ENCODE data around the gene MUTYH. TPM values are rescaled to one million over a fixed set of nuclear protein-coding genes. Genes with fewer than 3 reads are reported as not detected.

The MUTYH gene
- total and polyA plus RNA-seq, 2 experiments from 2014 or later: 10.6 to 15.0 TPM

DNA sequence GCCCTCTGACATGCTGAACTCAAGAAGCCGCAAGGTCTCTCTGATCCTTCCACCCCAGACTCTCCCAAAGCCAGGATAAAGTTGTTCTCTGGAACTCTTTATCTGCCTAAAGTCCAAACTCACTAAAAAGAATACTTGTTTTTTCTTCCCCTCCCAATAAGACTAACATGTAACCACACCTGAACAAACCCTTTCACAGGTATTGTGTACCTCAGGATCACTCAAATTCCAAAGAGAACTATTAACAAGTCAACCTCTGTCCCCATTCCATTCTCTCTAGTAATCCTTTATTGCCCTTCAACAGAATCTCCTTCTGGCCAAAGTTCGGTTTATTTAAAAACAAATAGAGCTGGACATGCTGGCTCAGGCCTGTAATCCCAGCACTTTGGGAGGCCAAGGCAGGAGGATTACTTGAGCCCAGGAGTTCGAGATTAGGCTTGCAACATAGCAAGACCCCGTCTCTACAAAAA, 4.3 kb downstream of the MUTYH start:
- no peak for DNase-seq
- Histone ChIP-seq H3K4me3 (no peak overlapping the region), H3K27me3 (replicated peaks; ENCODE audit: insufficient read depth) (no peaks in the 10 kb centered on the region), H4K20me1 (ENCODE audit: insufficient read depth) (no peaks in the 10 kb centered on the region), H3K36me3 (ENCODE audit: low read depth) (no peaks in the 10 kb centered on the region), H2AFZ (no peak overlapping the region), H3K4me2 (ENCODE audit: unreplicated experiment) (no peak overlapping the region), H3K9ac (no peak overlapping the region), H3K4me1 (ENCODE audit: insufficient read depth) (peaks cover 9% of the 10 kb centered on the region), H3K27ac (no peak overlapping the region), H3F3A (ENCODE audit: insufficient read depth) (peaks cover 16% of the 10 kb centered on the region), H3K79me2 (ENCODE audit: insufficient read depth) (peaks cover 35% of the 10 kb centered on the region), H3K9me2 (ENCODE audit: insufficient read depth) (no peaks in the 10 kb centered on the region), H3K9me3 (ENCODE audit: low read depth) (no peaks in the 10 kb centered on the region)
- in situ Hi-C loops (cut with MboI): no loop called here
- TF ChIP-seq EZH2 (IDR thresholded peaks at IDR 0.05; ENCODE audit: insufficient read depth, poor library complexity, severe bottlenecking) (no peak), EZH2phosphoT487 (IDR thresholded peaks at IDR 0.05; ENCODE audit: insufficient read depth, low read depth) (no peak)
- 97 to 98% methylated on average over 4 of the region's 4 CpGs for WGBS, 2 experiments (ENCODE audit: low coverage in 1 of 2, low lambda C conversion rate in 2 of 2, missing lambda C conversion rate in 2 of 2)

DNA sequence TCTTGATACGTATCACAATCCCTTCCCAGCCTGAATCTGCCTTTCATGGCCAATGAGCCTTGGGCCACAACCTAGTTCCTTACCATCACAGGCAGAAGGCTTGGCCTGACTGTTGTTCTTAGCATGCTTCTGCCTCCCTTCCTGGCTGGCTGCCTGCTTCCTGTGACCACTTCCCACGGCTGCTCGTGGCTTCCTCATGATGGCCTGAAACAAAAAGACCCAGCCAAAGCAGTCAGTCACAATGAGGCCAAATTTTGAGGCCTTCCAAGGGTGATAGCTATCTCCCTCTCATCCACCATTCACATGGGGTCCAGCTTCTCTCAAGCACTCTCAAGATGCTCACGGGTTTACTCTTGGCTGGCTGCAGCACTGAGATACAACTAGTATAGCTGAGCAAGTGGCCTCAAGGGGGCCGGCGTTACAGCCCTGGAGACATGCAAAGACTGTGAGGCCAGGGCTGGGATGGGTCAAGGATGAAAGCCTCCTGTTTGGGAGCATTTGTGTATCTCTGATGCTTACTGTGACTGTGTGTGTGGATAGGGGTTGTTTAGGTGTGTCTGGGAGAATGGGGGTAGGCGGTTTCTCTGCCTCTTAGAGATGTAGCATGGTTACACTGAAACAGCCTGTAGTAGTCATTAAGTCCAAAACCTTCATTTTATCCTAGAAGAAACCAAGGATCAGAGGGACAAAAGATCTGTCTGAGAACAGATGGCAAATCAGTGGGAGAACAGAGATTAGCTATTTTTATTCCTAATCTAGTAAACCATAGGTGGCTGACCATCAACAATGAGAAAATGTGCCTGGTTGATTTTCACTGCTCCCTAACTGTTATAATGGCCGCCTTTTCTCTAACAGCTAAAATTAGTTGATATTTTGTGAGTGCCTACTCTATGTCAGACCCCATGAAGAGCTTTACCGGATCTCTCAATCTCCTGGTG, 5.7 kb downstream of the MUTYH start:
- Histone ChIP-seq H3F3A (ENCODE audit: insufficient read depth) (peaks cover 9% of the 10 kb centered on the region), H3K9me2 (ENCODE audit: insufficient read depth) (no peaks in the 10 kb centered on the region), H3K79me2 (ENCODE audit: insufficient read depth) (peaks cover 31% of the 10 kb centered on the region), H3K4me3 (no peak overlapping the region), H3K27ac (no peak overlapping the region), H3K27me3 (replicated peaks; ENCODE audit: insufficient read depth) (no peaks in the 10 kb centered on the region), H3K4me1 (ENCODE audit: insufficient read depth) (peaks cover 9% of the 10 kb centered on the region; the same call in 1 of the 2 replicates), H3K9me3 (ENCODE audit: low read depth) (no peaks in the 10 kb centered on the region), H3K9ac (no peak overlapping the region), H2AFZ (no peak overlapping the region), H4K20me1 (ENCODE audit: insufficient read depth) (no peaks in the 10 kb centered on the region), H3K4me2 (ENCODE audit: unreplicated experiment) (no peak overlapping the region), H3K36me3 (ENCODE audit: low read depth) (no peaks in the 10 kb centered on the region)
- in situ Hi-C loops (cut with MboI): no loop called here
- TF ChIP-seq EZH2 (IDR thresholded peaks at IDR 0.05; ENCODE audit: insufficient read depth, poor library complexity, severe bottlenecking) (no peak), EZH2phosphoT487 (IDR thresholded peaks at IDR 0.05; ENCODE audit: insufficient read depth, low read depth) (no peak)
- 68 to 74% methylated on average over 9 of the region's 9 CpGs for WGBS, 2 experiments (ENCODE audit: low coverage in 1 of 2, low lambda C conversion rate in 2 of 2, missing lambda C conversion rate in 2 of 2)
- DNase-seq: no peak

DNA sequence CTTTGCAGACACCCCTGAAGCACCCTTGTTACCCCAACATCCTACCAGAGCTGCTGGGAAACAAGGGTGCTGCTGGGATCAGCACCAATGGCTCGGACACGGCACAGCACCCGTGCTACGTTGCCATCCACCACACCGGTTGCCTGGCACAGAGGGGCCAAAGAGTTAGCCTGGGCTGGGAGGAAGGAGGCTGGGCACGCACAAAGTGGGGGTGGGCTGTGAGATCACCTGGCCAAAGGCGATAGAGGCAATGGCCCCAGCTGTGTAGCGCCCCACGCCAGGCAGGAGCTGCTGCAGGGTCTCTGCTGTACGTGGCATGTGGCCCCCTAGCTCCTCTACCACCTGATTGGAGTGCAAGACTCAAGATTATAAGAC, 7.9 kb downstream of the MUTYH start:
- Histone ChIP-seq H2AFZ (no peak overlapping the region), H4K20me1 (ENCODE audit: insufficient read depth) (no peaks in the 10 kb centered on the region), H3F3A (ENCODE audit: insufficient read depth) (no peaks in the 10 kb centered on the region), H3K4me3 (no peak overlapping the region), H3K9me2 (ENCODE audit: insufficient read depth) (no peaks in the 10 kb centered on the region), H3K4me1 (ENCODE audit: insufficient read depth) (0 out of 2 replicates have a peak, but pooled peaks cover 3% of the 10 kb centered on the region), H3K27me3 (replicated peaks; ENCODE audit: insufficient read depth) (no peaks in the 10 kb centered on the region), H3K36me3 (ENCODE audit: low read depth) (no peaks in the 10 kb centered on the region), H3K9ac (no peak overlapping the region), H3K4me2 (ENCODE audit: unreplicated experiment) (no peak overlapping the region), H3K27ac (no peak overlapping the region), H3K9me3 (ENCODE audit: low read depth) (no peaks in the 10 kb centered on the region), H3K79me2 (ENCODE audit: insufficient read depth) (peaks cover 15% of the 10 kb centered on the region; the same call in 1 of the 2 replicates)
- in situ Hi-C loops (cut with MboI): no loop called here
- no peak for DNase-seq
- 97 to 100% methylated on average over 7 to 10 of the region's 10 CpGs for WGBS, 2 experiments (ENCODE audit: low coverage in 1 of 2, low lambda C conversion rate in 2 of 2, missing lambda C conversion rate in 2 of 2)
- TF ChIP-seq EZH2 (IDR thresholded peaks at IDR 0.05; ENCODE audit: insufficient read depth, poor library complexity, severe bottlenecking) (no peak), EZH2phosphoT487 (IDR thresholded peaks at IDR 0.05; ENCODE audit: insufficient read depth, low read depth) (no peak)

DNA sequence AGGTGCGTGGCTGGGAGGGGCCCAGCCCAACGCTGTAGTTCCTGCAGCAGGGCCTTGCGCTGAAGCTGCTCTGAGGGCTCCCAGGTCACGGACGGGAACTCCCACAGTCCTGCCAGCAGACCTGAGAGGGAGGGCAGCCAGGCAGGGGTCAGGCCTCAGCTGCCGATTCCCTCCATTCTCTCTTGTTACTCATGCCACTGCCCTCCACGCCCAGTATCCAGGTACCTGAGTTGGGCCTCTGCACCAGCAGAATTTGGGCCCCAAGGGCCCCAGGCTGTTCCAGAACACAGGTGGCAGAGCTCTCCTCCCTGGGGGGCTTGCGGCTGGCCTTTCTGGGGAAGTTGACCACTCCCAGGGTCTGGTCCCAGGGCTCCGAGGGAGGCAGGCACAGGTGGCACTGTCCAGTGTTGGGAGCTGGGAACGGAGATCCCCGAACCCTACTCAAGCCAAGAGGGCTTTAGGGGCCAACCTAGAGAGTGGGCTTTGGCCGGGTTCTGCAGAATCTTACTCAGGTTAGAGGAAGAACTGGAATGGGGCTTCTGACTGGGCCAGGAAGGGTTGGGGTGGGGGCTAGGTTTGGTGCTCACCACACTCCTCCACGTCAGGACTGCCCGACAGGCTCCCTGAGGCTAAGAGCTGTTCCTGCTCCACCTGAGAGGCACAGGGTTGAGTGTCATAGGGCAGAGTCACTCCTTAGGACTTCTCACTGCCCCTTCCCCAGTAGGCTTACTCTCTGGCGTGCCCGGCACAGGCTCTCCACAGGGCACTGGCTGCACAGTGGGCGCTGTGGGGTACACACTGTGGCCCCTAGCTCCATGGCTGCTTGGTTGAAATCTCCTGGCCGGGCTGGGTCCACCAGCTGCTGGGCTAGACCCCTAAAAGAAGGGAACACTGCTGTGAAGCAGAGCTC, 8.5 kb downstream of the MUTYH start:
- Histone ChIP-seq H3K4me2 (ENCODE audit: unreplicated experiment) (no peak overlapping the region), H3K27me3 (replicated peaks; ENCODE audit: insufficient read depth) (no peaks in the 10 kb centered on the region), H3K9me2 (ENCODE audit: insufficient read depth) (no peaks in the 10 kb centered on the region), H3K9me3 (ENCODE audit: low read depth) (no peaks in the 10 kb centered on the region), H3K27ac (no peak overlapping the region), H3K79me2 (ENCODE audit: insufficient read depth) (peaks cover 9% of the 10 kb centered on the region; the same call in 1 of the 2 replicates), H3K4me3 (no peak overlapping the region), H4K20me1 (ENCODE audit: insufficient read depth) (no peaks in the 10 kb centered on the region), H3K36me3 (ENCODE audit: low read depth) (no peaks in the 10 kb centered on the region), H2AFZ (no peak overlapping the region), H3K4me1 (ENCODE audit: insufficient read depth) (0 out of 2 replicates have a peak, but pooled peaks cover 3% of the 10 kb centered on the region), H3K9ac (no peak overlapping the region), H3F3A (ENCODE audit: insufficient read depth) (no peaks in the 10 kb centered on the region)
- WGBS, 2 experiments (ENCODE audit: low coverage in 1 of 2, low lambda C conversion rate in 2 of 2, missing lambda C conversion rate in 2 of 2): 95 to 96% methylated on average over 18 of the region's 18 CpGs
- no peak for DNase-seq
- no peak for TF ChIP-seq EZH2 (IDR thresholded peaks at IDR 0.05; ENCODE audit: insufficient read depth, poor library complexity, severe bottlenecking)
- TF ChIP-seq EZH2phosphoT487 (IDR thresholded peaks at IDR 0.05; ENCODE audit: insufficient read depth, low read depth): no peak
- in situ Hi-C loops (cut with MboI): no loop called here

Data from GM23248 (cell line).